Measurements from ENCODE around the gene CSGALNACT2. TPM values are rescaled to one million over a fixed set of nuclear protein-coding genes. Genes with fewer than 3 reads are reported as not detected.

The CSGALNACT2 gene
- total and polyA plus RNA-seq, 10 of the 15 experiments (the other 5 are each of a cell fraction or from before 2014, with no cell fraction given), result 2.5 to 12.6 (median 8.7) TPM

- no peak for DNase-seq (ENCODE audit: low read depth, low spot score)
- Histone ChIP-seq H3K27me3 (replicated peaks in 1 of 2; ENCODE audit: control insufficient read depth in 2 of 2, insufficient read depth in 2 of 2, low read length in 1 of 2) (no peaks in the 10 kb centered on the region), H3K4me3 (no peak overlapping the region), H3K4me2 (ENCODE audit: control insufficient read depth, insufficient read depth) (no peak overlapping the region), H4K20me1 (ENCODE audit: control insufficient read depth, insufficient read depth) (peaks cover 2% of the 10 kb centered on the region; the same call in 1 of the 2 replicates), H3K9me3 (replicated peaks; ENCODE audit: control insufficient read depth, insufficient read depth, low read length) (no peaks in the 10 kb centered on the region), H3K4me1 (ENCODE audit: control insufficient read depth, insufficient read depth, low read length) (no peaks in the 10 kb centered on the region), H3K9ac (ENCODE audit: control insufficient read depth, insufficient read depth, low read length) (no peak overlapping the region), H2AFZ (ENCODE audit: control insufficient read depth, low read depth, low read length) (no peak overlapping the region), H3K27ac (ENCODE audit: control insufficient read depth, insufficient read depth) (no peak overlapping the region), H3K36me3 (ENCODE audit: control insufficient read depth in 2 of 2, insufficient read depth in 2 of 2, low read length in 1 of 2) (no peaks in the 10 kb centered on the region), H3K79me2 (ENCODE audit: control insufficient read depth, insufficient read depth, low read length) (no peaks in the 10 kb centered on the region)
- intact Hi-C loops (cut with micrococcal nuclease; ENCODE audit: unreplicated experiment), result loop anchor here (10.0 kb wide), 1 partner anchor 139 kb away; no protein-coding TSS in a partner anchor
- ChIA-PET SMC1A (ENCODE audit: uncharacterized antibody, unreplicated experiment) (interaction anchor here (2.3 kb wide), 1 partner anchor 49 kb away, joined by 14 read pairs; no protein-coding TSS in a partner anchor), RAD21 (ENCODE audit: unreplicated experiment) (interaction anchor here (0.8 to 2.5 kb wide), 3 partner anchors 9 to 141 kb away, joined by 3 to 22 read pairs (median 3); no protein-coding TSS in a partner anchor), CTCF (interaction anchor here (0.6 to 5.9 kb wide), 21 partner anchors 8 to 257 kb away, joined by 3 to 60 read pairs (median 6); partner anchors contain the start of gene CSGALNACT2), POLR2A (no interaction called here)
- in situ Hi-C loops (cut with MboI), result loop anchor here (10.0 to 25.0 kb wide), 2 partner anchors 156 to 259 kb away; partner anchors contain the start of gene FXYD4
- no peak for FAIRE-seq
- WGBS (ENCODE audit: insufficient coverage, insufficient replicate concordance, low lambda C conversion rate, missing lambda C conversion rate), result 50% methylated on average over 20 of the region's 20 CpGs
- ATAC-seq, result no peak
- no TSS peak for BruUV-seq (replicated peaks)
- TF ChIP-seq MXI1 (IDR thresholded peaks at IDR 0.05; ENCODE audit: low read depth, low read length) (no peak), MLLT1 (IDR thresholded peaks at IDR 0.05) (no peak), ATF3 (IDR thresholded peaks at IDR 0.05; ENCODE audit: borderline replicate concordance, extremely low read depth, low read depth, low read length) (no peak), MYB (IDR thresholded peaks at IDR 0.05; ENCODE audit: borderline replicate concordance, low read depth, low read length) (no peak)
These were observed 67.6 kb downstream of the CSGALNACT2 start for GRCh38 chr10:43205681-43206390.
